ENCODE measurements around the gene VEZT.
"Not testable (repeated sequence)": the region's sequence is repeated elsewhere in the genome, so short reads cannot be mapped to it uniquely, and the experiment has no call there.

Gene VEZT, protein sequence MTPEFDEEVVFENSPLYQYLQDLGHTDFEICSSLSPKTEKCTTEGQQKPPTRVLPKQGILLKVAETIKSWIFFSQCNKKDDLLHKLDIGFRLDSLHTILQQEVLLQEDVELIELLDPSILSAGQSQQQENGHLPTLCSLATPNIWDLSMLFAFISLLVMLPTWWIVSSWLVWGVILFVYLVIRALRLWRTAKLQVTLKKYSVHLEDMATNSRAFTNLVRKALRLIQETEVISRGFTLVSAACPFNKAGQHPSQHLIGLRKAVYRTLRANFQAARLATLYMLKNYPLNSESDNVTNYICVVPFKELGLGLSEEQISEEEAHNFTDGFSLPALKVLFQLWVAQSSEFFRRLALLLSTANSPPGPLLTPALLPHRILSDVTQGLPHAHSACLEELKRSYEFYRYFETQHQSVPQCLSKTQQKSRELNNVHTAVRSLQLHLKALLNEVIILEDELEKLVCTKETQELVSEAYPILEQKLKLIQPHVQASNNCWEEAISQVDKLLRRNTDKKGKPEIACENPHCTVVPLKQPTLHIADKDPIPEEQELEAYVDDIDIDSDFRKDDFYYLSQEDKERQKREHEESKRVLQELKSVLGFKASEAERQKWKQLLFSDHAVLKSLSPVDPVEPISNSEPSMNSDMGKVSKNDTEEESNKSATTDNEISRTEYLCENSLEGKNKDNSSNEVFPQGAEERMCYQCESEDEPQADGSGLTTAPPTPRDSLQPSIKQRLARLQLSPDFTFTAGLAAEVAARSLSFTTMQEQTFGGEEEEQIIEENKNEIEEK

DNA sequence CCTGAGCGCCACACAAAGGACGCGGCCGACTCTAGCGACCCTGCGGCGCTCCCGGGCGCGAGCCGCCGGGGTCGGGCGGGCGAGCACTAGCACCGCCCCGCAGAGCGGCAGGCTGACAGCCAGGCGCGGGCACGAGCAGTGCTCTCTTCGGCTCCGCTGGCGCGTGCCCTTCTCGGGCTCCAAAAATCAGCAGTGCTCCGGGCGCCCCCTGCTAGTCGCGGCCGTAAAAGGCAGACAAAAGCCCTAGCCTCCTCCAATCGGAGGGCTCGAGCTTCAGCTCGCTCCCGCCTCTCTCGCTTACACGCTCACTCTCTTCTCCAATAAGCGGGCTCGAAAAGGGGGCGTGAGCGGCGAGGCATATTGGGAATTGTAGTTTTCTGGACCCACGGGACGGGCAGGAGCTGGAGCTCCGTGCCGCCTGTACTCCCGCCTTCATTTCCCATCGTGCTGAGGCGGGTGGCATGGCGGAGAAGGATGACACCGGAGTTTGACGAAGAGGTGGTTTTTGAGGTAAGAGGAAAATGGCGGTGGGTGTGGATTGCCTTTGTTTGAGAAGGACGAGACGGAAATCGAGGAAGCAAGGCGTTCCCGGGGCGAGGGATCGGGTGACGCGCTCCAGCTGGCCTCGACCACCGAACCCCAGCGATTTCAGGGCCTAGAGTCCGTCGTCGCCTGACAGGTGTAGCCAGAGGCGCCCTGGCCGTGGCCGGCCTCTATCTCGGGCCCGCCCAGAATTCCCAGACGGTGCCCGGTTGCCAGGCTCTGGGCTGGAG is at the start of gene VEZT, which contains the start of gene FGD6:
VEZT (plus strand) TSS at position 431 of the 773 bp plus-strand sequence; CDS start at position 475, 44 bp downstream.
FGD6 (minus strand) TSS at position 91 of the 773 bp plus-strand sequence. CDS start 227 bp downstream, outside the sequence.
- peak; percentile 99 for DNase-seq

GRCh38 chr12:95168746-95169145 is 48.9 kb upstream of the VEZT start:
- no peak for DNase-seq

GRCh38 chr12:95169368-95169767 is 48.2 kb upstream of the VEZT start:
- peak; percentile 79 for DNase-seq

DNA sequence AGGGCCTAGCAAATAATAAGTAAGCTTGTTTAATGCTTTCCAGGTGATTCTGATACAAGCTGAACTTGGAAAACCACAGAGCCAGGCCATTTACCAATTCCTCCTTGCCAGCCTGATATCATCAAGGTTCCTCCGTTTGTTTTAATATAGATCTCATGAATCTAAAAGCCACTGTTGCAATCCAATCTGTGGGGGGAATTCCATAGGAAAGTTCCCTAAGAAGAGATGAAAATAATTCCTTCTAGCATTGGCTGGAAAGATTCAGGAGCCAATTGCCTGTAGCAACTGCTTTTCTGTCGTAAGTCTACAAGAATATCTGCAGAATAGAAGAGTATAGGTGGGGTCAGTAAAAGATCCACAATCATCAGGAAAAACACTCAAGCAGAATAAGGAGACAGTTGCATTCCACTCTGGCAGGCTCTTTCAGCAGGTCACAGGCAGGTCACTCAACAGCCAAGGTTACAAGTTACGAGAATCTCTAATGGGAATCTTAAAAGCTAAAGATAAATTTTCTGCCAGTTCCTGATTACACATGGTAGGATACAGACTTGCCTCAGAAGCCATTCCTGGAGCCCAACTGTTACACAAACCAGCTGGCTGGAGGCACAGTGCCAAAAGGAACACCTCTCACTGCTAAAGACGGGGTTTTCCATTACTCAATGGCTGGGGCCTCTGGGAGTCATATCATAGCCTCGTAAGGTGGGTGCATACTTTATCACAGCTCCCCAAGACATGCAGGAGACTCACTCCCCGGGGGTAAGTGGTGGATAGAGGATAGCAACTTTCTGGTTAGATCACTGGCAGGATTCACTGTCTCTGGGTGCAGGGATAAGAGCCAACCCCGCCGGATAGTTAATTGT is 44.0 kb upstream of the VEZT start:
- DNase-seq = peak; percentile 58

DNA sequence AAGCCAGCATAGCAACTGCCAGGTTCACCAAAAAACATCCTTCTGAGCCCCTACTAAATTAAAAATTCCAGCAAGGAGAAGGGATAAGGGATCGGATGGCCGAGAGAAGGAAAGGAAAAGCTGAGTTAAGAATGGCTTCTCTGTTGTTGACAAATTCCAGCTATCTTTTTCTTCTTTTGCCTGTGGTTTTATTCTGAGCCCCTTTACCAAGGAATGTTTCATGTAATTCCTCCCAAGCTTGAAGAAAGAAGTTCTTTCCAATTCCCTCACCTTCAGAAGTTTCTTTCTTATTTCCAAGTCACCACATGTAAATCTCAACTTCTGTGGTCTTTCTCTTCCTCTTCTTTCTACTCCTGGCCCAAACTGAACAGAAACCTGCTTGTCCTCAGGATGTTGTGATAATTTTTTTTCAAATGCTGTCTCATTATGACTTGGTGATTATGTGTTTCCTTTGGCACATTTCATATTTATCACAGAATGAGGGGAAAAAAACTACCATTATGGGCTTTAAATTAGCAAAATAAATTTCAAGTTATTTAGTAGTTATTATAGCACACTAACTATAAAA is 40.3 kb upstream of the VEZT start:
- no peak for DNase-seq

DNA sequence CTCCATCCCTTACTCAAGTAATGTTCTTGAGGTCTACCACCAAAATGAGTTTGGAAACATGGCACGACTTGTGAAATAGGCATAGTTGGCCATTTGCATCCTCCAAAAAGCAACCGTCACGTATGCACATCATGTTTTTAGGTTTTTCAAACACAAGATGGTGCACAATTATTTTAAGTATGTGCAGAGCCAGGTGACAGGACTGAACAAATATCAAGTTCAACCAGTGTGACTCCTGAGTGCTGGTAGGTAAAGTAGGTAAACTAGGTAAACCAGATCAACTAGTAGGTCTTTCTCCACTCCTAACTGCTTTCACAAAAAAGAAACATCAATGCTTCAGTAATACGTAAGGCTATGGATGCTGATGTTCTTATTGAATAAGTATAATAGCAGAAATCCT is 39.5 kb upstream of the VEZT start:
- DNase-seq = no peak

DNA sequence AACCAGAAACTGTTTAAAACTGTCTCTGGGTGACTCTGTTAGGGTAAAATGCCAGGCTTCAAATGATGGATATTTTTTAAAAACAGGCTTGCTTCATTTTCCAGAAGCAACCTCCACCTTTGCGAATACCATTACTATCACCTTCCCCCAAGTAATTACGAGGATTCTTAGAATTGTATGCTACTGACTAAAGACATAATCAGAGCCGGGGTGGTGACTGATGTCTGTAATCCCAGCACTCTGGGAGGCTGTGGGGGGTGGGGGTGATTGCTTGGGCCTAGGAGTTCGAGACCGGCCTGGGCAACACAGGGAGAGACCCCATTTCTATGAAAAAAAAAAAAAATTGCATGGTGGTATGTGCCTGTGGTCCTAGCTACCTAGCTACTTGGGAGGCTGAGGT is 38.6 kb upstream of the VEZT start:
- DNase-seq = no peak

DNA sequence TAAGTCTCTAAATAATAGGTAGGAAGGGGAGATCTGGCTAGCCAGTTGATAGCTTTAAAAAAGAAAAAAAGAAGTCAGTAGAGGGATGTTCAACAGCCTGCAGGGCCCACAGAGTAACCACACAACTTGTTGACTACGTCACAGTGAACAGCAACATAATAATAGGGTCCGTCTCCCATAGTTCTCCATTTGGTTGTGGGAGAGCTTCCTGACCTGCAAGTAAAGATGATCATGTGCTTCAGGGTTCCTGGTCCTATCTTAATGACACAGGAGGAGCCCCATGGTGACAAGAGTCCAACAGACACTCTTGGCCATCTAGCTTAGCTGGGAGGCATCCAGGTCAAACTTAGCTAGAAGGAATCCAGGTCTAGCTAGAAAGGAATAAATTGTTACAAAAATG is 36.5 kb upstream of the VEZT start:
- DNase-seq = no peak

GRCh38 chr12:95182868-95183415 is 34.7 kb upstream of the VEZT start:
- DNase-seq = peak; percentile 78

GRCh38 chr12:95184121-95184520 is 33.5 kb upstream of the VEZT start:
- DNase-seq = no peak

DNA sequence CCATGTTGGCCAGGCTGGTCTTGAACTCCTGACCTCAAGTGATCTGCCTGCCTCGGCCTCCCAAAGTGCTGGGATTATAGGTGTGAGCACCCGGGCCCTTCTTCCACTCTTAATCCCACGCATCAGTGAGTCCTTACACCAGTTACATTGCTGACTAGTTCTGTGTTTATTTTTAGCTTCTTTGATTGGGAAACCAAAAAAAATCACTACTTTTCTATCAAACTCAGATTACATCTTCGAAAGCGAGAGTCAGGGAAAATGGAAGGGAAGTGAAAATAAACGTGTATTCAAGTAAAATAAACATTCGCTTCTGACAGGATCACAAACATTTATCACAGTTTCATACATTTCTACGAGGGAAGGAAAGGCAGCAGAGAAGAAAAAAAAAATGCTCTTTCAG is 32.5 kb upstream of the VEZT start:
- no peak for DNase-seq

GRCh38 chr12:95185854-95186253 is 31.8 kb upstream of the VEZT start:
- DNase-seq = no peak

GRCh38 chr12:95187865-95188415 is 29.7 kb upstream of the VEZT start:
- DNase-seq = no peak

DNA sequence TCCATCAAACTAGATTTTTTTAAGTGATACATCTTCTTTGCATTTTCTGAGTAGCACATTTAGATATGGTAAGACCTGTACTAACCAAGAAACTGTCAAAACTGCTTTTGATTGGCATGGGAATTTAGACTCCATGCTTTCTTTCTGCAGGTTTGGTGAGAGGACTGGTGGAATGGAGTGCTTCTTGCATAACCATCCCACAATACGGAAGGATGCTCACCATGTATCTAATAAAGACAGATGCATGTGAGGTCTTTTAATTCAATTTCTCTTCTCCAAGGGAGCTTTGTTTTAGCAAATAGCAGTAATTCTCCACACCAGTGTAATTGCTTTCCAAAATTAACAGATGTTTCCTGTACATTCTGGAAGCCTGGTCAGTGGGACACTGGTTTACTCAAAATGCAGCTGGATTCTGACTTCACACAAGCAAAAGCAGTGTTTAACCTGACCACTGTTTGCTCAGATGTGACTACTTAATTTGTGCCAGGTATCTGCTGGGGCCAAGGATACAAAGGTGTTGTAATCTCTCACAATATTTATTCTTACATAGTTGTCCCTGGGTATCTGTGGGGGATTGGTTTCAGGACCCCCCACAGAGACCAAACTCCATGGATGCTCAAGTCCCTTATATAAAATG is 26.4 kb upstream of the VEZT start:
- DNase-seq = no peak

GRCh38 chr12:95192271-95192670 is 25.3 kb upstream of the VEZT start:
- DNase-seq = no peak

DNA sequence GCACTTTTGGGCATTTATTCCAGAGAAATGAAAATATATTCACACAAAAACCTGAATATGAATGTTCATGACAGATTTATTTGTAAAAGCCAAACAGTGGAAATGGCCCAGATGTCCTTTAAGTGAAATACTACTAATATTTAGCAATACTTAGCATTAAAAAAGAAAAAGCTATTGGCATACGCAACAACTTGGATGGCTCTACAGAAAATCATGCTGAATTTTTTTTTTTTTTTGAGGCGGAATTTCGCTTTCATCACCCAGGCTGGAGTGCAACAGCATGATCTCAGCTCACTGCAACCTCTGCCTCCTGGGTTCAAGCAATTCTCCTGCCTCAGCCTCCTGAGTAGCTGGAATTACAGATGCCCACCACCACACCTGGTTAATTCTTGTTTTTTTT is 24.5 kb upstream of the VEZT start:
- DNase-seq = no peak

- DNase-seq = no peak
These were observed 22.5 kb upstream of the VEZT start for GRCh38 chr12:95195122-95195521.

DNA sequence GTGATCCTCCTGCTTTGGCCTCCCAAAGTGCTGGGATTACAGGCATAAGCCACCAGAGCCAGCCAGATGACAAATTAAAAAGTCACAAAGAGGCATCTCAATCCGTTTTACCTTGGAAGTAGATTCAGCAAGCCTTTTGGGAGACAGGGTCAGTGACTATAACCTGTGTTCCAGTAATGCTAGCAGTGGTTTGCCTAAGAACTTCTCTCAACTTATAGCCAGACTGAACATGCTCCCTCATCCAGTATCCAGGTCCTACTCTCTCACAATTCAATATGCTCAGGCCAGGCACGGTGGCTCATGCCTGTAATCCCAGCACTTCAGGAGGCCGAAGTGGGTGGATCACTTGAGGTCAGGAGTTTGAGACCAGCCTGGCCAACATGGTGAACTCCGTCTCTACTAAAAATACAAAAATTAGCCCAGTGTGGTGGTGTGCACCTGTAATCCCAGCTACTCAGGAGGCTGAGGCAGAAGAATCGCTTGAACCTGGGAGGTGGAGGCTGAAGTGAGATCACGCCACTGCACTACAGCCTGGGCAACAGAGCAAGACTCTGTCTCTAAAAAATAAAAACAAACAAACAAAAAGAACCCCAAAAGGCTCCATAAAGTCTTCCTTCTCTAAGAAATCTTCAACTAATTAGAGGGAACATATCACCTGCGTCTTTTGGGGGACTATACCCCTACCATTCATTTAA is 20.6 kb upstream of the VEZT start:
- not testable (repeated sequence) for DNase-seq

DNA sequence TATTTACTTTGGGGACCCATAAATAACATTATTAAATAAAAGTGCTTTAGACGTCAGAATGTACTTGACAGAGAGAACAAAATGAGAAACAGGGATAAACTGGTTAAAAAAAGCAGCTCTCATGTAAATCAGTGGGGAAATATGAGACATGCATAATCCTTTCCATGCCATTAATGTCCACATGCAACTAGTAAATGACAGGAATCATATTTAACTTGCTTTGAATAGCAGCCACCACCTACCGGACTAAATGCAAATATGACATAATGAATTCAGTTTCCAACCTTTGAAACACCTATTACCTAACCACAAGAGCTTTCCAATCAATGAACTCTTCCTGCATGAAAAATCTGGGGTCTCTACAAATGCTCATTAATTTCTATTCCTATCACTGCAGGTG is 20.0 kb upstream of the VEZT start:
- DNase-seq = no peak

DNA sequence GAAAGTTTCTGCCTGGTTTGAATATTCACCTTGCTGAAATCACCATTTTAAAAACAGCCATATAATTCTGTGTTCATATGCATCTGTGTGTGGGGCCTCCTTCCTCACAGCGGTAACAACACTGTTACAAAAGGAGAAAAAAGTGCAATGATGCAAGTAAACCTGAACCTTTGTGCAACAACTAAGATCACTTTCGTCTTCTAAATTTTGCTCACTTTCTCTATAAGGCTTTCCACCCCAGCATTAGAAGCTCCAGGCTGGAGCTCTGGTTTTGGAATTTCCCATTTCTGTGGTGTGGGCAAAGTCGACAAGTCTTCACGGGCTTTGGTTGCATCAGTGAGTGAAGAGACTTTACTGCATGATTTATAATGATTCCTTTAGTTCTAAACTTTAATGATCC is 18.7 kb upstream of the VEZT start:
- no peak for DNase-seq

Measured in EL (cell line).